KMS-11 (cell line): ENCODE data around the gene PIP4P1.
A peak's percentile ranks its signal among the peaks of the same experiment; 100 is the strongest.
"Not testable (repeated sequence)": the region's sequence is repeated elsewhere in the genome, so short reads cannot be mapped to it uniquely, and the experiment has no call there.

ENCODE experiments used
- H2AFZ ChIP-seq: fragments of 200-600 bp; sonication (generic); 2 replicates; pipeline ENCODE4 v1.6.1; 2016; ENCODE audit warnings: antibody characterized with exemption, mixed run types, low read depth
- H3K27ac ChIP-seq: fragments of 200-600 bp; sonication (generic); 2 replicates; pipeline ENCODE4 v1.6.1; 2016; ENCODE audit warnings: mild to moderate bottlenecking, mixed run types
- H3K27me3 ChIP-seq: fragments of 200-600 bp; sonication (generic); 2 replicates; pipeline ENCODE4 v1.6.1; 2017; ENCODE audit warnings: mild to moderate bottlenecking, low read depth, mixed run types, moderate library complexity; ENCODE audit not compliant: insufficient read depth
- H3K36me3 ChIP-seq: fragments of 200-600 bp; sonication (generic); 2 replicates; pipeline ENCODE4 v1.6.1; 2017; ENCODE audit warnings: mild to moderate bottlenecking, mixed run types; ENCODE audit not compliant: insufficient read depth
- H3K4me1 ChIP-seq: fragments of 200-600 bp; sonication (generic); 2 replicates; pipeline ENCODE4 v1.6.1; 2016; ENCODE audit warnings: mild to moderate bottlenecking, low read depth, mixed run types; ENCODE audit not compliant: poor library complexity, severe bottlenecking
- H3K4me2 ChIP-seq: fragments of 200-600 bp; sonication (generic); 2 replicates; pipeline ENCODE4 v1.7.0; 2016; ENCODE audit warnings: mild to moderate bottlenecking, mixed run types
- H3K4me3 ChIP-seq: fragments of 200-600 bp; sonication (generic); IDR thresholded peaks from 2 replicates; pipeline ENCODE4 v1.6.1; 2017; ENCODE audit warnings: low read depth, low read length, mixed read lengths; ENCODE audit not compliant: insufficient read depth
- H3K79me2 ChIP-seq: fragments of 200-600 bp; sonication (generic); 2 replicates; pipeline ENCODE4 v1.6.1; 2016; ENCODE audit warnings: low read depth, mixed run types; ENCODE audit not compliant: insufficient read depth
- H3K9ac ChIP-seq: fragments of 200-600 bp; sonication (generic); 2 replicates; pipeline ENCODE4 v1.6.1; 2016; ENCODE audit warnings: mild to moderate bottlenecking, mixed run types
- H4K20me1 ChIP-seq: fragments of 200-600 bp; sonication (generic); 2 replicates; pipeline ENCODE4 v1.6.1; 2016; ENCODE audit warnings: mild to moderate bottlenecking, mixed run types; ENCODE audit not compliant: insufficient read depth
- TF ChIP-seq, protein P1 (sequence below): fragments of 200-600 bp; sonication (generic); conservative IDR thresholded peaks from 2 replicates; pipeline ENCODE4 v1.6.1; 2017; ENCODE audit warnings: low read depth, mild to moderate bottlenecking, antibody characterized with exemption, low read length, moderate library complexity, mixed read lengths

PIP4P1 gene

DNA sequence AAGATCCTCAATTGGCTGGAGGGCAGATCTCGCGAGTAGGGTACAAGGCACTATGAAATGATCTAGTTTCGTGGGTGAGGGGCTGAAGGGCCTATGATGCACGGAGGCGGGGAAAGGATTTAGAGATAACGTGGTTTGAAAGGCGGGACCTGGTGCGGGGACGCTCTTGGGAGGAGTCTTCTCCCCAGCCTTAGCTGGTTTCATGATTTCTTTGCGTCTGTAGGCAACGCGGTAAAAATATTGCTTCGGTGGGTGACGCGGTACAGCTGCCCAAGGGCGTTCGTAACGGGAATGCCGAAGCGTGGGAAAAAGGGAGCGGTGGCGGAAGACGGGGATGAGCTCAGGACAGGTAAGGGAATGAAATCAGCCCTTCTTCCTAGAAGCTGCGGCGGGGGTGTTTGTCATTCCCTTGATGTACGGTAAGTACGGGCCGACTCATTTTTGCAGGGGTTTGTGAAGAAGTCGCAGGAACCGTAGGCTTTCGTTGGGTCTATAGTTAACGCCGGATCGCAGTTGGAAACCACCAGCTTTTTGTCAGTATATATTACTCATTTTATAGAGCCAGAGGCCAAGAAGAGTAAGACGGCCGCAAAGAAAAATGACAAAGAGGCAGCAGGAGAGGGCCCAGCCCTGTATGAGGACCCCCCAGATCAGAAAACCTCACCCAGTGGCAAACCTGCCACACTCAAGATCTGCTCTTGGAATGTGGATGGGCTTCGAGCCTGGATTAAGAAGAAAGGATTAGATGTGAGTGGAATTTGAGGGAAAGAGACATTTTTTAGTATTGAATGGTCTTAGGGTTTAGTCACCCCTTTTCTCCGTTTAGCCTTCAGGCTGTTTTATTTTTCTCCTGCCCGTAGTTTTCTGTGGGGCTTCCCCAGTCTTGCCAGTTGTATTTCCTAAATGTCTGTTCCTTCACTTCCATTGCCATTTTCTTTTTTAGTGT, 5.6 kb downstream of the PIP4P1 start:
- peaks cover 23% of the 10 kb centered on the region for H3K4me1 ChIP-seq
- no peaks in the 10 kb centered on the region for H3K36me3 ChIP-seq
- TF ChIP-seq, protein P1, sequence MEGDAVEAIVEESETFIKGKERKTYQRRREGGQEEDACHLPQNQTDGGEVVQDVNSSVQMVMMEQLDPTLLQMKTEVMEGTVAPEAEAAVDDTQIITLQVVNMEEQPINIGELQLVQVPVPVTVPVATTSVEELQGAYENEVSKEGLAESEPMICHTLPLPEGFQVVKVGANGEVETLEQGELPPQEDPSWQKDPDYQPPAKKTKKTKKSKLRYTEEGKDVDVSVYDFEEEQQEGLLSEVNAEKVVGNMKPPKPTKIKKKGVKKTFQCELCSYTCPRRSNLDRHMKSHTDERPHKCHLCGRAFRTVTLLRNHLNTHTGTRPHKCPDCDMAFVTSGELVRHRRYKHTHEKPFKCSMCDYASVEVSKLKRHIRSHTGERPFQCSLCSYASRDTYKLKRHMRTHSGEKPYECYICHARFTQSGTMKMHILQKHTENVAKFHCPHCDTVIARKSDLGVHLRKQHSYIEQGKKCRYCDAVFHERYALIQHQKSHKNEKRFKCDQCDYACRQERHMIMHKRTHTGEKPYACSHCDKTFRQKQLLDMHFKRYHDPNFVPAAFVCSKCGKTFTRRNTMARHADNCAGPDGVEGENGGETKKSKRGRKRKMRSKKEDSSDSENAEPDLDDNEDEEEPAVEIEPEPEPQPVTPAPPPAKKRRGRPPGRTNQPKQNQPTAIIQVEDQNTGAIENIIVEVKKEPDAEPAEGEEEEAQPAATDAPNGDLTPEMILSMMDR, result no peak
- H3K27ac ChIP-seq, result peak overlapping the region; percentile 87
- peaks cover 41% of the 10 kb centered on the region for H3K79me2 ChIP-seq
- H4K20me1 ChIP-seq, result no peaks in the 10 kb centered on the region
- H3K27me3 ChIP-seq, result no peaks in the 10 kb centered on the region
- H3K9ac ChIP-seq, result peak overlapping the region; percentile 85
- H2AFZ ChIP-seq, result peak overlapping the region; percentile 75
- peak overlapping the region; percentile 79 for H3K4me2 ChIP-seq
- no peak overlapping the region for H3K4me3 ChIP-seq

DNA sequence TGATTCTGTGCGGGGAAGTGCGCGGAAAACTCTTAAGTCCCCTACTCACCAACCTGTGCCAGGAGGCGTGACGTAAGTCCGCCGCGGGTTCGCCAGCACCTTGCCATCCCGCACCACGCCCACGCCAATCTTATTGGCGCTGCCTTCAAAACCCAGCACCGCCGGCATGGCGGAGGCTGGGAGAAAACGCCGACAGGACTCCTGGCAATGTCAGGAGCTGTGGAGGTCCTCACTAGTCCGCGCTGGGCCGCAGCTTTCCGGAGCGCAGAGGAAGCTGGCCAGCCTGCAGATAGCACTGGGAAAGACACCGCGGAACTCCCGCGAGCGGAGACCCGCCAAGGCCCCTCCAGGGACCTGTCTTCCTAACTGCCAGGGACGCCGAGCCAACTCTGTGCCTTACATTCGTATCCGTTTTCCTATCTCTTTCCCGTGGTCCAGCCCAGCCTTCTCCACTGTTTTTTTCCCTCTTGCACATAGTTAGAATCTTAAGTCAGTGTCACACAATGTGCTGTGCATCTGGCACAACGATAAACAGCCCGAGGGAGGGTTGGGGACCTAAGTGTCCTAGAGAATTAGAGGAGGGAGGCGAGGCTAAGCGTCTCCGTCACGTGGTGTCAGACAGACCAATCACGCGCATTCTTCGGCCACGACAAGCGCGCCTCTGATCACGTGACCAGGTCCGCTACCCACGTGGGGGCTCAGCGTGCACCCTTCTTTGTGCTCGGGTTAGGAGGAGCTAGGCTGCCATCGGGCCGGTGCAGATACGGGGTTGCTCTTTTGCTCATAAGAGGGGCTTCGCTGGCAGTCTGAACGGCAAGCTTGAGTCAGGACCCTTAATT, 6.5 kb downstream of the PIP4P1 start, which contains the start of the genes APEX1 and OSGEP:
TSS of gene APEX1 (plus strand) at position 711 of the 839 bp plus-strand sequence. CDS start 420 bp downstream, outside the sequence.
TSS of gene OSGEP (minus strand) at position 297 of the 839 bp plus-strand sequence. CDS start at position 168, 129 bp downstream.
- Histone ChIP-seq H3K27me3 (no peaks in the 10 kb centered on the region), H3K4me2 (peak within 1 kb of the TSS; percentile 79), H3K36me3 (no peaks in the 10 kb centered on the region), H3K27ac (peak within 1 kb of the TSS; percentile 87), H2AFZ (peak within 1 kb of the TSS; percentile 75), H3K4me3 (no peak within 1 kb of the TSS), H4K20me1 (no peaks in the 10 kb centered on the region), H3K79me2 (peaks cover 32% of the 10 kb centered on the region), H3K9ac (peak within 1 kb of the TSS; percentile 85), H3K4me1 (peaks cover 17% of the 10 kb centered on the region)
- TF ChIP-seq, protein P1, result no peak

GRCh38 chr14:20452831-20453230, 8.4 kb downstream of the PIP4P1 start:
- H2AFZ ChIP-seq, H3K4me2 ChIP-seq, H3K27me3 ChIP-seq, H3K27ac ChIP-seq, H3K9ac ChIP-seq, H3K36me3 ChIP-seq, H4K20me1 ChIP-seq, H3K4me3 ChIP-seq: not testable (repeated sequence)
- peaks cover 14% of the 10 kb centered on the region for H3K4me1 ChIP-seq
- peaks cover 32% of the 10 kb centered on the region for H3K79me2 ChIP-seq

- Histone ChIP-seq H3K4me3 (no peak overlapping the region), H3K36me3 (no peaks in the 10 kb centered on the region), H4K20me1 (no peaks in the 10 kb centered on the region), H3K79me2 (no peaks in the 10 kb centered on the region), H3K4me1 (no peaks in the 10 kb centered on the region), H3K27ac (no peak overlapping the region), H2AFZ (no peak overlapping the region), H3K9ac (no peak overlapping the region), H3K4me2 (no peak overlapping the region), H3K27me3 (no peaks in the 10 kb centered on the region)
- TF ChIP-seq, protein P1, result no peak
Measured at GRCh38 chr14:20446889-20447288, 14.3 kb downstream of the PIP4P1 start.

- H4K20me1 ChIP-seq, H3K4me3 ChIP-seq, H3K4me2 ChIP-seq, H3K36me3 ChIP-seq, H3K79me2 ChIP-seq, H3K9ac ChIP-seq, H3K4me1 ChIP-seq, H2AFZ ChIP-seq, H3K27me3 ChIP-seq, H3K27ac ChIP-seq: not testable (repeated sequence)
Measured at GRCh38 chr14:20443650-20444049, 17.6 kb downstream of the PIP4P1 start.
